UCSD-AML1 (cell line): ENCODE measurements around the gene ZNF680.
"Not testable (repeated sequence)": the region's sequence is repeated elsewhere in the genome, so short reads cannot be mapped to it uniquely, and the experiment has no call there.

Experiments used
- DNase-seq: peaks from one replicate; lab custom pipeline; 2025; ENCODE audit not compliant: unreplicated experiment; lab: John Stamatoyannopoulos, UW

ZNF680 gene

DNA sequence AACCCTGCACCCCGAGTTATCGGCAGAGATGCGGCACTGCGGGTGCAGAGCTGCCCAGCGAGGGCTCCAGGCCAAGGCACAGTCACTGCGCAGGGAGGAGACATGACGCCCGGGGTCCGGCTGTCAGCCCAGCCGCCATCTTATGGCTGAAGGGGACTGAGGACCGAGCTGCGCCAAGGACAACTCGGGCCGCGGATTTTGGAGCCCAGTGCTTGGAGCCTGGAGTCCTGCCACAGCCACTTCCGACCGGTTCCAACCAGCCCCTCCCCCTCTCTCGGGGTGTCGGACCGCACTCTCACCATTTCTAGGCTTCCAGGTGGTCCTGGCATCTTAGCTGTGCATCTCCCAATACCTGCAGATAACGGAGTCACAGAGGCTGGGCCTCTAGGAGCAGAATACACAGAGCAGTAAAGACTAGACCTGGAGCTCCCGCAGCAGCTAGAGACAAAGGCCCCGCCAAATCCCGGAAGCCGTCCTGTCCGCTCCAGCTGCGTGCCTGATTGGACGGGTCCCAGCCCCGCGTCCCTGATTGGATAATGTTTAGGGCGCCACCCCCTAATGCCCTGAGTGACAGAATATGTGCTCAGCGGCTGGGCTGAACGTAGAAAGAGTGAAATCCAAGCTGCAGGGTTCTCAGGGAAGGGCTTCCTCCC is at the start of gene ZNF680:
Gene ZNF680, minus strand, starts transcription at position 446 of the 653 bp plus-strand sequence. Its CDS starts 117 bp downstream, at position 329.
- DNase-seq, result peak; percentile 79

- no peak for DNase-seq
These were observed 49.6 kb upstream of the ZNF680 start for GRCh38 chr7:64612452-64612851.

- no peak for DNase-seq
These were observed 48.8 kb upstream of the ZNF680 start for GRCh38 chr7:64611717-64612116.

DNA sequence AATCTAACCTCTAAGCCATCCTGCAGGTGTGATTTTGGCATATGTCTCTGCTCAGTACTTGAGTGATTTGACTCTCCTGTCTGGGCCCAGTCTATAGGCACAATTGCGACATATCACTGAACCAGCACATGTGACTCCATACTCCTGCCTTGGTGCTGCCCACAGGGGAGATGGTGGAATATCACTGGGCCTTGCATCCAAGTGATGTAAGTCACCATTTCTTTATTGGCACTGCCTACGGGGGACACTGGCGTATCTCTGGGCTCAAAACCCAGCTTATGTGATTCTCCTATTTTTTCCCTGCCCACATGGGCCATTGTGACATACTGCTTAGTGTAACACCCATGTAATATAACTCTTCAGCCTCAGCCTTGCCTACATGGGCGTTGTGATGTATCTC is 48.1 kb upstream of the ZNF680 start:
- DNase-seq, result no peak

DNA sequence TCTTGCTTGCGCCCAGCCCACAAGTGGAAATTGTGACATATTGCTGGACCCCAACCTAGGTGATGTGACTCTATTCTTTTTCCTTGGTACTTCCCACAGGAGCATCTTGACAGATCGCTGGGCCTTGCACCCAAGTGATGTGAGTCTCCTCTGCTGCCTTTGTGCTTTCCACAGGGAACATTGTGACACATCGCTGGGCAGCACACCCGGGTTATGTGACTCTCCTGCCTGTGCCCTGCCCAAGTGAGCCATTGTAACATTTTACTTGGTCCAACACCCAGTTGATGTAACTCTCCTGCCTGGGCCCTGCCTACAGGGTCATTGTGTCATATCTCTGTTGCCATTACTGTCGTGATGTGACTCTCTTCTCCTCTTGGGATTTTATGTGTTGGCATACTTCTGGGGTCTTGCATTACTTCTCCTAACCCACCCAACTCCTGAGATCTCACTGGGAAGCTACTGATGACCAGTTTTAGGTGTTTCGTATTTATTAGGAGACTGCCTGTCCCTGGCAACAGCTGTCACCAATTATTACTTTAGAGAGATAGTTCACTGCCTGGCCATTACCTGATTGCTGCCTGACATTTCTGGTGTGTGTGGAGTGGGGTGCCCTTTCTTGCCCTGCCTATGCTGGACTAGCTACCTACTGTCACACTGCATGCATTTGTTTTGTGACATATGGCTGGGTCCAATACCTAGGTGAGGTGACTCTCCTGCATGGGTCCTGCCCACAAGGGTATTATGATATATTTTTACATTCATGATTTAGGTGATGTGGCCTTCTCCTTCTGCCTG is 45.4 kb upstream of the ZNF680 start:
- DNase-seq, result no peak

- DNase-seq, result no peak
These were observed 43.5 kb upstream of the ZNF680 start for GRCh38 chr7:64606385-64606784.

GRCh38 chr7:64603271-64603670 is 40.4 kb upstream of the ZNF680 start:
- DNase-seq, result no peak

DNA sequence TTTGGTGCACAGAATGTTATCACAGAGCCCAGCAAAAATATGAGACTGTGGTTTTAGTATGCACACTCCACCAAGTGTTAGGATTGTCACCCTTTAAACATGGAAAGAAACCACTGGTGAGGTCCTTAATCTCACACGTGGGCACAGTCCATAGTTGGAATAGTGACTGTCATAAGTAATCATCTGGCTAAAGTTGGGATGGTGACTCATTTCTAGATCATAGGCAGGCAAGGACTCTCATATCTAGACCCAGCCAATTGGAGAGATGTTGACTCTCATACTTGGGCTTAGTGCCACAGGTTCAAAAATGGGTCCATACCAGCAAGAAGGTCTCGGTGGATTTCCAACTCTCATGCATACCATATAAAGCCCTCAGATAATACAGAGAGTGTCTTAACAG is 39.6 kb upstream of the ZNF680 start:
- no peak for DNase-seq

- DNase-seq, result no peak
These were observed 39.2 kb upstream of the ZNF680 start for GRCh38 chr7:64602086-64602485.

GRCh38 chr7:64599359-64599758 is 36.5 kb upstream of the ZNF680 start:
- no peak for DNase-seq

DNA sequence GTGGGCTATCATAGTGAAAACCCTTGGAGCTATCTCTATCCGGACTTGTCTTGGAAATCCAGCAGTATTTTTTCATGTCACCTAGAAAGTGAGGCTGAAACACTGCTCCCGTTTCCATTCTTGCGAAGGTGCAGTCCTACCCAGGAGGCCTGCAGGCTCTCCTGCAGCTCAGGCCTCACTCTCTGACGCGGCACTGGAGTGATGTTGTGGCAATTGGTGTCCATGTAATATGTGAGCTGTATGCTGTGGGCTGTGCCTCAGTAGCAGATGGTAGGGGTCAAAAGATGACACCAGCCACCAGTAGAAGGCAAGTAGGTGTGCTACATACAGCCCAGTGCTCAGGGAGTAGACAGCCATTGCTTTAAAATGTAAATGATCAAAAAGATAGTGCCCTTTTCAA is 28.1 kb upstream of the ZNF680 start:
- no peak for DNase-seq

DNA sequence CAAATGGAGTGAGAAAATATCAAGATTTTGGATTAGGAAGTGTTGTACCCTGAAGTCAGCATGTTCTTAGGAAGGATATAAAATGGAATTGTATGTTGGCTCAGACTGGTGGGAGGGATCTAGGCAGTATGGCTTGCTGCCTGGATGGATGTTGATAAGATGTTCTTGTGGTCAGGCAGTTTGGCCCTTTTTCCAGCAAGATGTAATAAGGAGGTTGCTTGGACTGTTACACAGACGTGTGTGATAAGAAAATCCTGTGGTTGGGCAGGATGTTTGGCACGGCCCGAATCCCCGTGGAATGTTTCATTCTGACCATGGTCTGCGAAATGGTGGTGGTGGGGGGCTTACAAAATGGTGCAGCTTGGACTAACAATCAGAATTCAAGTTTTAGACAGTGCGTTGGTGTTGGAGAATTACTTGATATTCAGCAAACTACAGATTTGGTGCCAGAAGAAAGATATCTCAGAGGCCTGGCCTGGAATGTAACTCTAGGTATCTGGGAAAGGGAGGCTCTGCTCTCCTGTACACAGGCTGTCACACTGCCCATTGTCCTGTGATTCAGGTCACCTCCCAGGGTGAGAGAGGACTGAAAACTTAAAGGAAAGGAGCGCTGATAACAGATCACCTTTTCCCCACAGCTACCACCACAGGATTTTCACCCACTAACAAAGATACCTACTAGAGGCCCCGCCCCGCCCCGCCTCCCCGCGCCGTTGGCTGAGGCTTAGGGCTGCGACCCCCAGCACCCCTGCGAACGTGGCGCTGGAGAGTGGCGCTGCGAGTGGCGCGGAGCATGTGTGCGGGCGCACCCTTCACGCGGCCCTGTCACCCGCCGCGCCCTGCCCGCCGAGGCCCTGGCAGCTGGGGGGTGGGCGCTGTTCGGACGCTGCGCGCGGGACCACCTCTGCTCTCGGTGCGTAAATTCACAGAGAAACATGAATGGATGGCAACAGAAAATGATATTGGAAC is 19.3 kb upstream of the ZNF680 start:
- no peak for DNase-seq

- no peak for DNase-seq
These were observed 18.5 kb upstream of the ZNF680 start for GRCh38 chr7:64581391-64581790.

DNA sequence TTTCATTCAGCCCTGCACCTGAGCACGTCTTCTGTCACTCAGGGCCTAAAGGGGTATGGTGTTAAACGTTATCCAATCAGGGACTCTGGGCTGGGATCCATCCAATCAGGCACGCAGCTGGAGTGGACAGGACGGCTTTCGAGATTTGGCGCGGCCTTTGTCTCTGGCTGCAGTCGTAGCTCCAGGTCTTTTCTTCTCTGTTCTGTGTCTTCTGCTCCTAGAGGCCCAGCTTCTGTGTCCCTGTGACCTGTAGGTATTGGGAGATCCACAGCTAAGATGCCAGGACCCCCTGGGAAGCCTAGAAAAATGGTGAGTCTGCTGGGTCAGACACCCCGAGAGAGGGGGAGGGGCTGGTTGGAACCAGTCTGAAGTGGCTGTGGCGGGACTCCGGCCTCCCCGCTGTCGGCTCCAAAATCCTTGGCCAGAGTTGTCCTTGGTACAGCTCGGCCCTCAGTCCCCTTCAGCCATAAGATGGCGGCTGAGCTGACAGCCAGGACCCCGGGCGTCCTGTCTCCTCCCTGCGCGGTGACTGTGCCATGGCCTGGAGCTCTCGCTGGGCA is 11.7 kb upstream of the ZNF680 start:
- DNase-seq, result no peak

GRCh38 chr7:64570284-64570605 is 7.4 kb upstream of the ZNF680 start:
- not testable (repeated sequence) for DNase-seq

DNA sequence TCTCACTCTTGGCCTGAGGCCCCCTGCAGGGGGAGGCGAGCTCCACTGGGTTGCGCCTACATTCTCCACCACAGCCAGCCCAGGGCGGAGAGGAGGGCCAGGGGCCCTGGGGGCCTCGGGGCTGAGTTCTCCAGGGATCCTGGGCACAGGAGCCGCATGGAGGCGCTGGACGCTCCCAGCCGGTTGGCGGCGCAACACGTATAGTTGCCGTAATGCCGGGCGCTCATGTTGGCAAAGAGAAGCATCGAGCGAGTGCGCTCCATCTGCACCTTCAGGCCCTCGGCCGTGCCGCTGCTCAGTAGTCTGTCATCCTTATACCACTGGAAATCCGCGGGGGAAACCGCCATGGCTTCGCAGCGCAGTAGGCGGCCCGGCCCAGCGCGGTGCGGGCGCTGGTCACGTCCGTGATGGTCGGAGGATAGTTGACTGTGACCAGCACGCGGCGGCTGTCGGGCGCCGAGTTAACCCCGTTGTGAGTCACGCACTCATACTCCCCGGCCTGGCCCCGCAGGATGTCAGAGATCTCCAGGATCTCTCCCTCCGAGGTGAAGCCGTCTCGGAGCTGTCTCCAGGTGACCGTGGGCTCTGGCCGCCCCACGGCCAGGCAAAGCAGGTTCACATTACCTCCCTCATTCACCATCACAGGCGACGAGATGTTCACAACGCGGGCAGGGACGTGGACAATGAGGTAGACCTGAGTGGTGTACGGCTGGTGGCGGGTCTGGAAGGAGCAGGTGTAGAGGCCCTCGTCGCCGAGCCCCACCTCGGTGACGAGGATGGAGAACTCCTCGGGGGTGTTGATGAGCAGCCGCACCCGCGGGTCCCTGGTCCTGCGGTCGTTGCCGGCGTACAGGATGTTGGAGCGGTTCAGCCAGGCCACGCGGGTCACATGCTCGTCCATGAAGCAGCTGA is 6.8 kb upstream of the ZNF680 start:
- not testable (repeated sequence) for DNase-seq

DNA sequence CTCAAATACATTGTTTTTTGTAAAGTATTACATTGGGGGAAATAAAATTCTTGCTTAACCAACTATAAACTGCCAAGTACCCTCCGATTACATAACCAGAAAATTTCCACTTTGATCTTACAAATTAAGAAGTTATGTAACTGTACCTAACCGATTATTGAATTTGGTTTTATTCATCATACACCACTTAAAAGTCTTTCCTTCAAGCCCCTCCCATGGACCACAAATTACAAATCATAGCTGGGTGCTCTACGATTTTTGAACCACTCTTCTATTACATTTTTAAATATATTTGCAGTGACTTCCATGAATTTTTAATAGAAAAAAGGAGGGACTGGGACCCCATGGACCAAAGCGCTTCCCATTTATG is 630 bp downstream of the ZNF680 start:
- DNase-seq, result no peak

DNA sequence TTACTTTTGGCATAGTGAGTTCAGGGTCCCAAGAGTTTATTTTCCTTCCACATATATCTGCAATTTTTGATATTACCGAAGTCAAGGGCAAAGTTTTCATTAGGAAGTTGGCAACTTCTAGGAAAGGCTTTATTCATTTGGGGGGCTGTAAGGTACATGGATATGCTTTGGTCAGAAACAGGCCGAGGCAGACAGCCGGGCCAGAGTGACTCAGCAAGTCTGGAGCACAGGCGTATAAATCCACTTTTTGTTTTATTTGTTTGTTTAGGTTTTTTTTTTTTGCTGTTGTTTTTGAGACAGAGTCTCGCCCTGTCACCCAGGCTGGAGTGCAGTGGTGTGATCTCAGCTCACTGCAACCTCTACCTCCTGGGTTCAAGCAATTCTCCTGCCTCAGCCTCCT is 3.7 kb downstream of the ZNF680 start:
- DNase-seq, result no peak

DNA sequence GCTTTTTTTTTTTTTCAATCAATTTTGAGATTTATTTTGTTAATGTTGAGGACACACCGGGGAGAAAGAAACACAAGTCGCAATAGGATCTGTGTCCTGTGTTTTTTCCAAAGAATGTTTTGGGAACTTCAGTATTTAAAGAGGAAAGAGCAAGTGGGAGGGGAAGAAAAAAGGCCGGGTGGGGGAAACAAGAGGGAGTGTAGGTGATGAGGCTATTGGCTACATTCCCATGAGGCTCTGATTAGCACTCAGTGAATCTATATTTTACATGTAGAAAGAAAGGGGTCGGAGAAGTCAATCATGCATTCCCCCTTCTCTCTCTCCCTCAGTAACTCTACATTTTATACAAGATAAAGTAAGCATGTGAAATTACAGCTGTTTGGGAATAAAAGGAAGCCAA is 4.1 kb downstream of the ZNF680 start:
- no peak for DNase-seq

DNA sequence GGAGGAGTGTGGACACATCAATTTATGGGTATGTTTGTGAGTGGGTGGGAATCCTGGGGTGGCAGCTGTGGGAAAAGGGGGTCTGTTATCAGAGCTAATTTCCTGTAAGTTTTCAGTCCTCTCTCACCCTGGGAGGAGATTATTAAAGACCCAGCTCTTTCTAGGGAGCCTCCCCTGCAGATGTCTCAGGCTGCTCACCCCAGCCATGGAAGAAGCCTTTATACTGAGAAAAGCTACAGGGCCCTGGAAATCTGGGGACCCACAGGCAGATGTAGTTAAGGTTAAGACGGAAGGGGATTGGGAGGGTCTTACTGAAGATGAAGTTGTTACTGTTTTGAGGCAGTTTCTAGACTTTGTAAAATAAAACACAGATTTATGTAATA is 4.6 kb downstream of the ZNF680 start:
- DNase-seq, result no peak
